Measurements from ENCODE around the gene HOXB2.
"Not testable (repeated sequence)": the region's sequence is repeated elsewhere in the genome, so short reads cannot be mapped to it uniquely, and the experiment has no call there.

The HOXB2 gene

DNA sequence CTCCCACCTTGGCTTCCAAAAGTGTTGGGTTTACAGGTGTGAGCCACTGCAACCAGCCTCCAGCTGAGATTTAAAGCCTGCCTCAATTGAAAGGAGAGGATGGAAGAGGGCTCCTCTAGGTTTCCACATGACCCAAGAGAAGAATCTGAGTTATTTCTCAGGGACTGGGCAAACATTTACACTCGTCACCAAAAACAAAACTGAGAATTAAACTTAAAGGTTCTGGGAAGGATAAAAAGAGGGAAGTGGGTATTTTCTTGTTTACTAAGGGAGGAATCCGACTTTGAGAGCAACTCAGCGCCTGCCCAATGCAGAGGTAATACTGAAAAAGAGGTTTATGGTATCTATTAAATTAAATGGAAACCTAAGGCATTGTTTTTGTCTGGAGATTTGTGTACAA, 27.4 kb downstream of the HOXB2 start:
- ATAC-seq (ENCODE audit: low read depth) (peak; percentile 45), DNase-seq (ENCODE audit: low spot score in 2 of 2) (no peak)
- Mint-ChIP-seq H3K4me1 (peaks cover 5% of the 10 kb centered on the region), H3K4me3 (no peak overlapping the region), H3K27me3 (peaks cover 30% of the 10 kb centered on the region), H3K9me3 (no peaks in the 10 kb centered on the region), H3K27ac (no peak overlapping the region), H3K36me3 (no peaks in the 10 kb centered on the region)

DNA sequence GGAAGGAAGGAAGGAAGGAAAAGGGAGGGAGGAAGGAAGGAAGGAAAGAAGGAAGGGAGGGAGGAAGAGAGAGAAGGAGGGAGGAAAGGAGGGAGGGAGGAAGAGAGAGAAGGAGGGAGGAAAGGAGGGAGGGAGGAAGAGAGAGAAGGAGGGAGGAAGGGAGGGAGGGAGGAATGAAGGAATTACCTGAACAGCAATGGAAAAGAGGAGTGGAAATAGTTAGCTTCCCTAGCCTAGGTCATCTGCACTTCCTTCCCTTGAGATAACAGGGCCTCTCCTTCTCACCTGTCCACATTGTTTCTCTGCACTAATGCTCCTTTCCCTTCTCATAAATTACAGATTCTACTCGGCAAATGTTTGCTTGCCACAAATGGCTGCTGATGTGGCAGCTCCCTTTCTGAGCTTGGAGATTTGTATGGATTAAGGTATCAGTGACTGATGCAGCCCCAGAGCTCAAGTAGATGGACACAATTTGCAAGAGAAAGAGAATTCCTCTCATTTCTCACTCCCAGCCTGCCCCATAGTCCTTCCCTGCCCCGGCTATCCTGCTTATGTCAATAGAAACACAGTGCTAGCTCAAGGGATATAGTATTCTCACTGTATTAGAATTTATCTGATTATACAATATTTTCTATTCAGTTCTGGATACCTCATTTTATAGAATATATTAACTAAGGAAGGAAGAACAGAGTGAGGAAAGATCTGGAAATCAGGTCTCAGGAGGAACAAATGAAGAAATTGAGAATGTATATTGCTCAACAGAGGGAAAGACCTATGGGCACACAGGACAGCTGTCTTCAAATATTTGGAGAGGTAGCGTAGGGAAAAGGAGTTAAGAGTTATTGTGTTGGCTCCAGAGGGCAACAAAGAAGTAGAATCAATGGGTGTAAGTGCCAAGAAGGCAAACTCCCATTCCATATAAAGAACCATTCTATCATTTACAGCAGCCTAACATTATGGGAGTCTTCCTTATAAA, 28.7 kb downstream of the HOXB2 start:
- H3K36me3 Mint-ChIP-seq, result no peaks in the 10 kb centered on the region
- DNase-seq (ENCODE audit: low spot score in 2 of 2) (no peak), ATAC-seq (ENCODE audit: low read depth) (no peak)
- H3K9me3 Mint-ChIP-seq, result no peaks in the 10 kb centered on the region
- H3K4me1 Mint-ChIP-seq, result peaks cover 5% of the 10 kb centered on the region
- H3K27me3 Mint-ChIP-seq, result peaks cover 28% of the 10 kb centered on the region
- H3K27ac Mint-ChIP-seq, result no peak overlapping the region
- no peak overlapping the region for H3K4me3 Mint-ChIP-seq

DNA sequence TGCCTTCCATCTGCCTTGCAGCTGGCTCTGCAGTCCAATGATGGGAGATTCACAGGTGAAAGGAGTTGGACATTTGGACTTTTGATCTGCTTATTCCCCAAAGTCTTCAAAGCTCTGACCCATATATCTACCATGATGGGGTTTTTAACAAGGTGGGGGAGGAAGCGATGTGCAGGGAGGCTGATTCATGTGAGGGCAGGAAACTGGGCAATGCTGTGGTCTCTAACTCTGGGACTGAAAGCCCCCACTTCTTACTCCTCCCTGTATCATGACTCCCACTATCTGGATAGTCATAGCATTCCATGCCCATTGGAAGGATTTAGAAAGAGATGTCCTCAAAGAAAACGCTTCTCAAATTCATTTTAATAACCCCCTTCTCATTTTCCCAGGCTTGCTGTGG, 30.4 kb downstream of the HOXB2 start:
- no peak overlapping the region for H3K4me3 Mint-ChIP-seq
- H3K4me1 Mint-ChIP-seq, result peaks cover 5% of the 10 kb centered on the region
- DNase-seq (ENCODE audit: low spot score in 2 of 2) (no peak), ATAC-seq (ENCODE audit: low read depth) (no peak)
- no peaks in the 10 kb centered on the region for H3K9me3 Mint-ChIP-seq
- no peak overlapping the region for H3K27ac Mint-ChIP-seq
- no peaks in the 10 kb centered on the region for H3K36me3 Mint-ChIP-seq
- peaks cover 25% of the 10 kb centered on the region for H3K27me3 Mint-ChIP-seq

DNA sequence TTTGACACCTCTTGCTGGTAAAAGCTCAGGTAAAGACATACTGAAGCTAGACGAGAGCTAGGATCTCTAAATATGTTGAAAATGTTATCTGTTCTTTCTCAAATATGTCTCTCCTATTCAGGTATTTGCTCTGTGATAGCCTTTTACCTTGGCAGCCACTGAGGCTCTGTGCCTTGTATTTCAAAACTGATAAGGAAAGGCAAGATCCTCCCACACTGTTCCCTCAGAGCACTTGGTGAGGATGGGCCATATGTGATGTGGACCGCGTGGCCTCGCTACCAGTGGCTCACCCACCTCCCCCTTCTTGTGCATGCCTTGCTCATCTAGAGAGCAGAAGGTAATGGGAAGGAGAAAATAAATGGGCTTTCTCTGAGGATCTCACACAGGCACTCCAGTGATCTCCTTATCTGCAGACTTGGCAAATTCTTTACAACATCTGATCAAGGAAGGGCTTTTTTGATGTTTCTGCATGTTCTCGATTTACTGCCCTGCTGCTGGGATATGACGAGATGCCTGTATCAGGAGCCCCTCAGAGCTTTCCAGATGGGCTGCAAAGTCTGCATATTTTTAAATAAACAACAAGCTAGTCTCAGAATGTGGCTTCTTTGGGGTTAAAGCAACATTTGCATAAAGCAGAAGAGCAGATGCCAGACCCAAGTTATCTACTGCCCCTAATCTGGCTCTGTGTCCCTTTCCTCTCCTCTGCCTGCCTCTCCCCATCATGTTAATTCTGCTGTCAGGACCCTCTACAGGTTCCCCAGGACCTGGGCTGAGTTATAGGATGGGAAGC, 31.0 kb downstream of the HOXB2 start:
- Mint-ChIP-seq H3K9me3 (no peaks in the 10 kb centered on the region), H3K27me3 (peaks cover 27% of the 10 kb centered on the region), H3K4me3 (no peak overlapping the region), H3K27ac (no peak overlapping the region), H3K36me3 (no peaks in the 10 kb centered on the region), H3K4me1 (peaks cover 5% of the 10 kb centered on the region)
- no peak for DNase-seq (ENCODE audit: low spot score in 2 of 2)
- no peak for ATAC-seq (ENCODE audit: low read depth)

DNA sequence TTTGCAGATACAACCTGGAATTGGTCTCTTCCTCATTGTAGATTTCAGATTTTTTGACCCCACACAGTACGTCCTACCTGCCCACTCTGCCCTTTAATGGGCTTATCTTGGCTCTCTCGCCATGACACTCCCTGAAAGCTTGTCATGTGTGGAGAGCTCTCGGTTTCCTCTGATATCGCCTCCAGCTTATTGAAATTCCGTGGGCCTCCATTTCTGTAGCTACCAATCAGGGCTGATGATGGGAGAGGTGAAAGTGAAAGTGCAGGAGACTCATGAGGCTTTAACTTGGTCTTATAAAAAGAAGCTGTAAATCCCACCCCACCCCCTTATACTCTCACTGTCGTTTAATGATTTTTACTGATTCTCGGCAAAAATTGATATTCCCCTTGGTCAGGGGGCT, 31.8 kb downstream of the HOXB2 start:
- peaks cover 5% of the 10 kb centered on the region for H3K4me1 Mint-ChIP-seq
- no peak overlapping the region for H3K4me3 Mint-ChIP-seq
- no peaks in the 10 kb centered on the region for H3K36me3 Mint-ChIP-seq
- ATAC-seq (ENCODE audit: low read depth) (no peak), DNase-seq (ENCODE audit: low spot score in 2 of 2) (no peak)
- no peaks in the 10 kb centered on the region for H3K9me3 Mint-ChIP-seq
- peaks cover 31% of the 10 kb centered on the region for H3K27me3 Mint-ChIP-seq
- H3K27ac Mint-ChIP-seq, result no peak overlapping the region

DNA sequence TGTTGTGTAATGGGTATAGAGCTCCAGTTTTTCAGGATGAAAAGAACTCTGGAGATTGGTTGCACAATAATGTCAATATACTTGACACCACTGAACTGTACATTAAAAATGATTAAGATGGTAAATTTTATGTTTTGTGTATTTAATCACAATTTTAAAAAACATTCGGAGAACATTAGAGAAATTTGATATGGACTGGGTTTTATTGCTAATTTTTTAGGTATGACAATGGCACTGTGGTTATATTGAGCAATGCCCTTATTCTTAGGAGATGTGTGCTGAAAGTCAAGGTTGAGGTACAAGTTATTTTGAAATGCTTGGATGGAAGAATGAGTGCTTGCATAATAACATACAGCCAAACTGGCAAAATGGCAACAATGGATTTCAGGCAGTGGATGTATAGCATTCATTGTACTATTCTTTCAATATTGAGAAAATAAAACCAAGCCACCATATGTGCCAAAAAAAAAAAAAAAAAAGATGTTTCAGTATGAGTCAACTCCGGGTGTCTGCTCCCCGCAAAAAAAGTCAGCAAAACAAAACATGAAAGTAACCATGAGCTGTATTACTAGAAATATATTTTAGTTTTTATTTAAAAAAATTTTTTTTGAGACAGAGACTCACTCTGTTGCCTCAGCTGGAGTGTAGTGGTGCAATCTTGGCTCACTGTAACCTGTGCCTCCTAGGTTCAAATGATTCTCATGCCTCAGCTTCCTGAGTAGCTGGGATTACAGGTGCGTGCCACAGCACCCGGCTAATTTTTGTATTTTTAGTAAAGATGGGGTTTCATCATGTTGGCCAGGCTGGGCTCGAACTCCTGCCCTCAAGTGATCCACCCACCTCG, 33.9 kb downstream of the HOXB2 start:
- Mint-ChIP-seq H3K9me3 (no peaks in the 10 kb centered on the region), H3K36me3 (no peaks in the 10 kb centered on the region), H3K4me3 (no peak overlapping the region), H3K4me1 (no peaks in the 10 kb centered on the region), H3K27me3 (peaks cover 27% of the 10 kb centered on the region), H3K27ac (no peak overlapping the region)
- DNase-seq (ENCODE audit: low spot score in 2 of 2) (no peak), ATAC-seq (ENCODE audit: low read depth) (no peak)

DNA sequence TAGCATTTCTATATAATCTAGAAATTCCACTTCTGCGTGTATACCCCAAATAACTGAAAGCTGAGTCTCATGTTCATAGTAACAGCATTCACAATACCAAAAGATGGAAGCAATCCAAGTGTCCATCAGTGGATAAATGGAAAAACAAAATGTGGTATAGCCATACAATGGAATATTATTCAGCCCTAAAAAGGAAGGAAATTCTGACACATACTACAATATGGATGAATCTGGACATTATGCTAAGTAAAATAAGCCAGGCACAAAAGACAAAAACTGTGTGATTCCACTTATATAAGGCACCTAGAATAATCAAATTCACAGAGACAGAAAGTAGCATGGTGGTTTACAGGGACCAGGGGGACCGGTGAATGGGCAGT, 34.5 kb downstream of the HOXB2 start:
- Mint-ChIP-seq H3K27ac (no peak overlapping the region), H3K27me3 (peaks cover 25% of the 10 kb centered on the region), H3K4me3 (no peak overlapping the region), H3K9me3 (no peaks in the 10 kb centered on the region), H3K4me1 (no peaks in the 10 kb centered on the region), H3K36me3 (no peaks in the 10 kb centered on the region)
- no peak for DNase-seq (ENCODE audit: low spot score in 2 of 2)
- ATAC-seq (ENCODE audit: low read depth), result no peak

DNA sequence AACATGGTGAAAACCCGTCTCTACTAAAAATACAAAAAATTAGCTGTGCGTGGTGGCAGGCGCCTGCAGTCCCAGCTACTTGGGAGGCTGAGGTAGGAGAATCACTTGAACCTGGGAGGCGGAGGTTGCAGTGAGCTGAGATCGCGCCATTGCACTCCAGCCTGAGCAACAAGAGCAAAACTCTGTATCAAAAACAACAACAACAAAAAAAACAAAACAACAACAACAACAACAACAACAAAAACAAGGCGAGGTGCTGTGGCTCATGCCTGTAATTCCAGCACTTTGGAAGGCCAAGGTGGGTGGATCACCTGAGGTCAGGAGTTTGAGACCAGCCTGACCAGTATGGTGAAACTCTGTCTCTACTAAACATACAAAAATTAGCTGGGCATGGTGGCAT, 35.2 kb downstream of the HOXB2 start:
- not testable (repeated sequence) for DNase-seq (ENCODE audit: low spot score in 2 of 2); H3K4me1 Mint-ChIP-seq; ATAC-seq (ENCODE audit: low read depth); H3K4me3 Mint-ChIP-seq; H3K27ac Mint-ChIP-seq; H3K9me3 Mint-ChIP-seq; H3K36me3 Mint-ChIP-seq
- H3K27me3 Mint-ChIP-seq, result peaks cover 24% of the 10 kb centered on the region

DNA sequence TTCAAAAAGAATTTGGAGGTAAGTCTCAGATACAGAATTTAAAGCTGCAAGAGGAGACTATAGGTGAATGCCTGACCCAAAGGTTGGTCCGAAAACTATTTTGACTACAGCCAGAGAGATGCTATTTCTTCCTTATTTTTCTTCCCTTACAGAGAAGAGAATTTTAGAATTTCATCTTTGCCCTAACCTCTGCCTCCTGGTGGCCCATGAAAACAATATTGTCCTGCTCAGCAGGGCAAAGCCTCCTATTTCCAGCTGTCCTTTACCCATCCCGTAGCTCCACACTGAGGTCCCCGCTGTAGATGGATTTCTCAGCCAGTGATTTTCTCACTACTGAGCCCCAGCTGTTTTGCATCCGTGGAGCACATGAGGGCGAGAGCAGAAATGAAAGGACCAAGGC, 38.7 kb downstream of the HOXB2 start:
- no peaks in the 10 kb centered on the region for H3K4me1 Mint-ChIP-seq
- no peak overlapping the region for H3K27ac Mint-ChIP-seq
- no peaks in the 10 kb centered on the region for H3K9me3 Mint-ChIP-seq
- ATAC-seq (ENCODE audit: low read depth) (no peak), DNase-seq (ENCODE audit: low spot score in 2 of 2) (no peak)
- no peaks in the 10 kb centered on the region for H3K36me3 Mint-ChIP-seq
- peaks cover 21% of the 10 kb centered on the region for H3K27me3 Mint-ChIP-seq
- H3K4me3 Mint-ChIP-seq, result no peak overlapping the region

DNA sequence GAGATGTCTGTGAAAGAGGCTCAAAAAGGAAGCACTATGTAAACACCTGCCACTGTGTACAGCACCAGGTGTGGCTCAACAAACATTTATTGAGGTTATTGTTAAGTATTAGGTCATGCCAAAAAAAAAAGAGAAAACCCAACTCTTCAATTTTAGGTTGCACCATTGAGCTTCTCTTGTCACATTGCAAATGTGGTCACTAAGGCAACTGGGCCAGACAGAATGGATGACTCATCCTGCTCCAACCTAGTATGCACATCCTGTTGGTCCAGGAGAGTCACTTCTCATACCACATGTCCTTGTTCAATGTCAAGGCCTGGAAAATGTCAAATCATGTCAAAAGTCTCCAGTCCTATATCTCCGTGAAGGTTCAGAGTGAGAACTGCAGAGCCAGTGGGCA, 39.1 kb downstream of the HOXB2 start:
- no peak overlapping the region for H3K27ac Mint-ChIP-seq
- no peaks in the 10 kb centered on the region for H3K36me3 Mint-ChIP-seq
- no peak overlapping the region for H3K4me3 Mint-ChIP-seq
- H3K27me3 Mint-ChIP-seq, result peaks cover 20% of the 10 kb centered on the region
- ATAC-seq (ENCODE audit: low read depth) (no peak), DNase-seq (ENCODE audit: low spot score in 2 of 2) (no peak)
- H3K4me1 Mint-ChIP-seq, result no peaks in the 10 kb centered on the region
- H3K9me3 Mint-ChIP-seq, result no peaks in the 10 kb centered on the region

DNA sequence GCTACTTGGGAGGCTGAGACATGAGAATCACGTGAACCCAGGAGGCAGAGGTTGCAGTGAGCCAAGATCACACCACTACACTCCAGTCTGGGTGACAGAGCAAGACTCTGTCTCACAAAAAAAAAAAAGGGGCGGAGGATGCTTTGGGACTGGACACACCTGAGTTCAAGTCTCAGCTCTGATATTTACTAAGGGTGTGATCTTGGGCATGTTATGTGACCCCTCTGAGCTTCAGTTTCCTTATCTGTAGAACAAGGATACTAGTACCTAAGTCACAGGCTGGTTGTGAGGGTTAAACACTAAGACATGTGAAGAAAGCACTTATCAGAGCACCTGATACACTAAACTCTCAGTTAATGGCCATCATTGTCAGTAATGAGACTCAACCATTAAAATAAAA, 40.0 kb downstream of the HOXB2 start:
- H3K27me3 Mint-ChIP-seq, result peaks cover 15% of the 10 kb centered on the region
- no peak for ATAC-seq (ENCODE audit: low read depth)

DNA sequence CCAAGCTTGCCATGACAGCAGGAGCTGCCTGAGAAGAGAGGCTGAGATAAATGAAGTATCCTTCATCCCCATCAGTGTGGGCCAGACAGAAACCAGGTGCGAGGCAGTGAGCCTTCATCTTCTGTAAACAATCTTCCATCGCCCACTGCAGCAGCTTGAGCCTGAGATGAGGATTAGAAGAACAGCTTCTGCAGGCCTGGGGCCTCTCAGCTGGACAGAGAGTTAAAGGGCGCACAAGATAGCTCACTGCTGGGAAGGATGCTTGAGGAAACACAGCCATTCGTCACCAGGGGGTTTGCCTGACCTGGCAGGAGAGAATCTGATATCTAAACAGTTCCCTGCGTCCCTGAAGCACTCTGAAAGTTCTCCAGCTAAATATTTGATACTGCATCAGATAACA, 41.2 kb downstream of the HOXB2 start:
- peaks cover 12% of the 10 kb centered on the region for H3K27me3 Mint-ChIP-seq
- ATAC-seq (ENCODE audit: low read depth), result no peak
- no peaks in the 10 kb centered on the region for H3K4me1 Mint-ChIP-seq
- DNase-seq (ENCODE audit: low spot score in 2 of 2), result no peak
- no peaks in the 10 kb centered on the region for H3K9me3 Mint-ChIP-seq
- no peak overlapping the region for H3K27ac Mint-ChIP-seq
- H3K4me3 Mint-ChIP-seq, result no peak overlapping the region
- no peaks in the 10 kb centered on the region for H3K36me3 Mint-ChIP-seq

More for the DNA sequence above, 40.0 kb downstream of the HOXB2 start:
- no peaks in the 10 kb centered on the region for H3K9me3 Mint-ChIP-seq
- no peaks in the 10 kb centered on the region for H3K36me3 Mint-ChIP-seq
- no peaks in the 10 kb centered on the region for H3K4me1 Mint-ChIP-seq
- DNase-seq (ENCODE audit: low spot score in 2 of 2), result no peak
- H3K4me3 Mint-ChIP-seq, result no peak overlapping the region
- no peak overlapping the region for H3K27ac Mint-ChIP-seq

DNA sequence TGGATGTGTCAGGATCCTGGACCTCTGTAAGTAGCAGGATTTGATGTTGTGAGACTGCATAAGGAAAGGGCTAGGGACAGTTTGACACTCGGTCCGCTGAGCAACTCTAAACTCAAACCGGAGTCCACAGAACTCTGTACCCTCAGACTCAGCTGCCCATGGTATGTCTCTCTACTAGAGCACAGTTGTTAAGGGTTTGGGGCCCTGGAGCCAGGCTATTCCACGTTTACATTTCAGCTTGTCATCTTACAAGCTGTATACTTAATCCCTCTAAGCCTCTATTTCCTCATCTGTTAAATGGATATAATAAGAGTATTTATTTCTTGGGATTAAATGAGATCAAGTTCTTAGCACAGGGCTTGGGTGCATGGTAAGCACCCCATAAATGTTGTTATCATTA, 42.0 kb downstream of the HOXB2 start:
- ATAC-seq (ENCODE audit: low read depth) (no peak), DNase-seq (ENCODE audit: low spot score in 2 of 2) (no peak)
- H3K4me1 Mint-ChIP-seq, result no peaks in the 10 kb centered on the region
- H3K36me3 Mint-ChIP-seq, result no peaks in the 10 kb centered on the region
- no peak overlapping the region for H3K4me3 Mint-ChIP-seq
- H3K27me3 Mint-ChIP-seq, result peaks cover 11% of the 10 kb centered on the region
- H3K9me3 Mint-ChIP-seq, result no peaks in the 10 kb centered on the region
- no peak overlapping the region for H3K27ac Mint-ChIP-seq

DNA sequence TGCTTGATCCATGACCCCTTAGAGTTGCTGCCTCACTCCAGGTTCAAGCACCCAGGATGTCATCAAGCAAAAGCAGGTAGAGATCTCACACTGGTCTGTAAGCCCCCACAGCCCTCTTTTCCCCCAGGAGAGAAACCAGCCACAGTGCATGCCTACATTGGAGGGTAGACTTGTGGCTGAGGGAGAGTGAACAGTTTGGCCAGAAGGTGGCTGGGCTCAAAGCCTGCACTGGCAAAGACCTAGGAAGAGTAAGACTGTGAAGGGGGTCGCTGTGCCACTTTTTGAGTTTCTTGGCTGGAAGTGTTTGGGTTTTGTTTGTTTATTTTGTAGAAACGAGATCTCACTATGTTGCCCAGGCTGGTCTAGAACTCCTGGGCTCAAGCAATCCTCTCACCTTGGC, 42.6 kb downstream of the HOXB2 start:
- H3K27me3 Mint-ChIP-seq, result peaks cover 13% of the 10 kb centered on the region
- no peaks in the 10 kb centered on the region for H3K4me1 Mint-ChIP-seq
- no peaks in the 10 kb centered on the region for H3K36me3 Mint-ChIP-seq
- H3K27ac Mint-ChIP-seq, result no peak overlapping the region
- H3K9me3 Mint-ChIP-seq, result no peaks in the 10 kb centered on the region
- DNase-seq (ENCODE audit: low spot score in 2 of 2), result no peak
- H3K4me3 Mint-ChIP-seq, result no peak overlapping the region
- no peak for ATAC-seq (ENCODE audit: low read depth)
